Endothelial cell of umbilical vein (primary cell): Measurements from ENCODE around the gene CD37. TPM values are rescaled to one million over a fixed set of nuclear protein-coding genes. Genes with fewer than 3 reads are reported as not detected.

Source experiments
- BruUV-seq: library from RNA; stranded (reverse); fragments of 400-500 nt; replicated peaks from 2 replicates; lab custom pipeline; 2021; lab: Mats Ljungman, UMichigan
- CTCF ChIA-PET: fragments of 300-600, 350-600 bp; sonication (Branson Sonifier 250); formaldehyde crosslinking; loops from one replicate; lab custom pipeline; 2021; ENCODE audit warnings: antibody characterized with exemption, inconsistent platforms; lab: Charles Lee
- POLR2A ChIA-PET: fragments of 300-600, 350-600 bp; sonication (Branson Sonifier 250); formaldehyde crosslinking; loops from one replicate; lab custom pipeline; 2021; ENCODE audit warnings: antibody characterized with exemption, inconsistent platforms; lab: Charles Lee
- DNase-seq: peaks from one replicate; pipeline ENCODE4 v3.0.0-alpha.2; 2011; ENCODE audit warnings: low read depth, low spot score
- FAIRE-seq: peaks from 2 replicates; lab custom pipeline; 2011; peaks lifted over from hg19 to GRCh38; lab: Jason Lieb, UNC
- H2AFZ ChIP-seq: 2 replicates; pipeline ENCODE4 v1.6.0; 2012; ENCODE audit warnings: low read depth, low read length, control low read depth, inconsistent platforms
- H3K27ac ChIP-seq: 2 replicates; pipeline ENCODE4 v1.5.1; 2011; ENCODE audit warnings: low read depth, mild to moderate bottlenecking, control low read depth, low read length, moderate library complexity; ENCODE audit not compliant: insufficient read depth
- H3K27me3 ChIP-seq, 2 experiments: 2 replicates each; pipeline versions ENCODE4 v1.6.0 to v1.6.1; 2011; ENCODE audit warnings: low read length in 2 of 2, mixed read lengths in 1 of 2; ENCODE audit not compliant: control insufficient read depth in 2 of 2, insufficient read depth in 2 of 2
- H3K36me3 ChIP-seq, 2 experiments: 2 replicates in 1 of 2; 3 replicates in 1 of 2; pipeline ENCODE4 v1.5.1; 2011; ENCODE audit warnings: low read length in 2 of 2, mild to moderate bottlenecking in 1 of 2, moderate library complexity in 1 of 2; ENCODE audit not compliant: control insufficient read depth in 2 of 2, insufficient read depth in 2 of 2; ENCODE audit errors: extremely low read depth in 1 of 2
- H3K4me1 ChIP-seq: 3 replicates; pipeline ENCODE4 v1.5.1; 2011; ENCODE audit warnings: mild to moderate bottlenecking, low read length; ENCODE audit not compliant: control insufficient read depth, insufficient read depth; ENCODE audit errors: extremely low read depth
- H3K4me2 ChIP-seq: 2 replicates; pipeline ENCODE4 v1.6.1; 2011; ENCODE audit warnings: low read length, control low read depth, mixed read lengths; ENCODE audit not compliant: insufficient read depth
- H3K4me3 ChIP-seq, 3 experiments: fragments of 200-600 bp in 1 of 3; sonication (generic), shearing (Covaris generic) in 1 of 3; replicated peaks in 1 of 3; 2 replicates each; pipeline ENCODE4 v1.5.1; 2011 to 2016; ENCODE audit warnings: control low read depth in 3 of 3, low read length in 3 of 3, mild to moderate bottlenecking in 2 of 3, inconsistent platforms in 1 of 3, low read depth in 1 of 3, moderate library complexity in 1 of 3; ENCODE audit not compliant: insufficient read depth in 1 of 3
- H3K79me2 ChIP-seq: 2 replicates; pipeline ENCODE4 v1.6.0; 2012; ENCODE audit warnings: low read length, inconsistent platforms; ENCODE audit not compliant: control insufficient read depth, insufficient read depth
- H3K9ac ChIP-seq: replicated peaks from 2 replicates; pipeline ENCODE3; 2011; ENCODE audit warnings: low read length, control low read depth; ENCODE audit not compliant: insufficient read depth; ENCODE audit errors: extremely low read depth
- H3K9me1 ChIP-seq: replicated peaks from 3 replicates; pipeline ENCODE4 v1.6.0; 2011; ENCODE audit warnings: mild to moderate bottlenecking, low read length; ENCODE audit not compliant: control insufficient read depth, insufficient read depth; ENCODE audit errors: extremely low read depth
- H3K9me3 ChIP-seq: replicated peaks from 2 replicates; pipeline ENCODE4 v1.5.1; 2012; ENCODE audit warnings: low read length, inconsistent platforms; ENCODE audit not compliant: control insufficient read depth, insufficient read depth
- H4K20me1 ChIP-seq: replicated peaks from 2 replicates; pipeline ENCODE3; 2011; ENCODE audit warnings: mild to moderate bottlenecking, low read length; ENCODE audit not compliant: control insufficient read depth, insufficient read depth; ENCODE audit errors: extremely low read depth
- CTCF ChIP-seq, 2 donors: IDR thresholded peaks; 1 replicate in 1 of 2; 2 replicates in 1 of 2; pipeline ENCODE4 v1.5.1; 2011; ENCODE audit warnings: low read length in 2 of 2, mild to moderate bottlenecking in 2 of 2, moderate library complexity in 2 of 2, control low read depth in 1 of 2, inconsistent platforms in 1 of 2, low read depth in 1 of 2; ENCODE audit not compliant: insufficient read depth in 1 of 2; ENCODE audit errors: extremely low read depth in 1 of 2
- EZH2 ChIP-seq: IDR thresholded peaks from 2 replicates; pipeline ENCODE4 v1.6.1; 2012; ENCODE audit warnings: borderline replicate concordance, low read depth, mild to moderate bottlenecking, moderate library complexity, low read length, inconsistent platforms; ENCODE audit not compliant: severe bottlenecking
- FOS ChIP-seq: IDR thresholded peaks from 2 replicates; pipeline ENCODE4 v1.6.1; 2011; ENCODE audit warnings: mild to moderate bottlenecking, low read length, moderate library complexity, borderline replicate concordance; ENCODE audit not compliant: insufficient read depth
- GATA2 ChIP-seq: IDR thresholded peaks from 2 replicates; pipeline ENCODE4 v1.7.0; 2011; ENCODE audit warnings: low read depth, mild to moderate bottlenecking, moderate library complexity, mixed read lengths, low read length; ENCODE audit not compliant: insufficient read length, insufficient read depth
- JUN ChIP-seq: IDR thresholded peaks from 2 replicates; pipeline ENCODE4 v1.6.1; 2011; ENCODE audit warnings: borderline replicate concordance, low read depth; ENCODE audit not compliant: insufficient read length, insufficient read depth
- MAX ChIP-seq: IDR thresholded peaks from 2 replicates; pipeline ENCODE4 v1.6.1; 2011; ENCODE audit not compliant: insufficient read depth, insufficient read length
- MYC ChIP-seq: IDR thresholded peaks from one replicate; pipeline ENCODE4 v1.6.1; 2011; ENCODE audit warnings: mild to moderate bottlenecking, low read depth, low read length
- POLR2A ChIP-seq: IDR thresholded peaks from 2 replicates; pipeline ENCODE4 v1.6.1; 2012; ENCODE audit warnings: low read depth, mild to moderate bottlenecking, control low read depth, low read length
- POLR2AphosphoS5 ChIP-seq: IDR thresholded peaks from 2 replicates; pipeline ENCODE4 v1.6.1; 2012; ENCODE audit warnings: low read depth, mild to moderate bottlenecking, control low read depth, low read length, moderate library complexity; ENCODE audit not compliant: insufficient read depth
- dilution Hi-C: fragments of 300-500 bp; cut with MboI; formaldehyde crosslinking; loops from one replicate; pipeline ENCODE4 v1.15.0; 2019; ENCODE audit warnings: low sequenced_read_pairs; ENCODE audit not compliant: extremely low pct_ligation_motif_present
- intact Hi-C: fragments of 100-400 bp; cut with micrococcal nuclease; formaldehyde crosslinking; loops from one replicate; pipeline ENCODE4 v1.10.0; 2022
- polyA plus RNA-seq, 4 experiments: library from polyadenylated mRNA; depleted of rRNA in 3 of 4; stranded (reverse) in 3 of 4; unstranded in 1 of 4; fragments of >200 nt; gene quantifications; 2 replicates each; pipeline versions ENCODE4 v1.2.1 to v1.2.3, GENCODE V29; 2011 to 2012; ENCODE audit warnings: missing spikeins in 1 of 4
- total RNA-seq: library from RNA; stranded (reverse); gene quantifications from 2 replicates; pipeline ENCODE4 v1.2.3, GENCODE V29; 2021

The CD37 gene
- total and polyA plus RNA-seq, 2 donors (not counting 3 experiments of a cell fraction or from before 2014, with no cell fraction given): not detected

GRCh38 chr19:49348305-49349189 is 13.3 kb downstream of the CD37 start:
- Histone ChIP-seq H3K79me2 (no peaks in the 10 kb centered on the region), H3K27ac (no peak overlapping the region), H4K20me1 (no peaks in the 10 kb centered on the region), H3K9me3 (no peaks in the 10 kb centered on the region), H3K4me1 (no peaks in the 10 kb centered on the region), H3K9me1 (no peaks in the 10 kb centered on the region), H3K9ac (no peak overlapping the region), H3K36me3 (peaks cover 33 to 63% of the 10 kb centered on the region in 2 experiments), H3K27me3 (no peaks in the 10 kb centered on the region), H3K4me2 (no peak overlapping the region), H3K4me3 (no peak overlapping the region), H2AFZ (no peak overlapping the region)
- CTCF ChIA-PET: no interaction called here
- TF ChIP-seq POLR2AphosphoS5 (no peak), FOS (no peak), GATA2 (no peak), MYC (no peak), MAX (no peak), EZH2 (no peak), JUN (no peak), CTCF (IDR thresholded peaks at IDR 0.05; ENCODE audit: extremely low read depth in 1 of 2, insufficient read depth in 1 of 2, low read depth in 1 of 2, low read length in 2 of 2) (no peak), POLR2A (no peak)
- no TSS peak for BruUV-seq
- no peak for FAIRE-seq
- dilution Hi-C loops: no loop called here
- intact Hi-C loops: no loop called here
- no peak for DNase-seq
- POLR2A ChIA-PET: no interaction called here
